Inflammatory macrophage (primary cell): Measurements from ENCODE around the gene PPP2R2C.
A peak's percentile ranks its signal among the peaks of the same experiment; 100 is the strongest.

Experiments used
- DNase-seq, 2 donors: peaks; one replicate each; pipeline ENCODE4 v3.0.0-alpha.2; 2020 to 2022

The PPP2R2C gene

GRCh38 chr4:6339818-6340445 is 132.5 kb downstream of the PPP2R2C start:
- no peak for DNase-seq

GRCh38 chr4:6338951-6339817 is 133.2 kb downstream of the PPP2R2C start:
- DNase-seq, result no peak

- no peak for DNase-seq
Measured at GRCh38 chr4:6338175-6338950, 134.1 kb downstream of the PPP2R2C start.

GRCh38 chr4:6337331-6337935 is 135.0 kb downstream of the PPP2R2C start:
- no peak for DNase-seq

- no peak for DNase-seq
Measured at GRCh38 chr4:6336166-6336565, 136.2 kb downstream of the PPP2R2C start.

GRCh38 chr4:6335040-6335590 is 137.3 kb downstream of the PPP2R2C start:
- no peak for DNase-seq

GRCh38 chr4:6334203-6334887 is 138.1 kb downstream of the PPP2R2C start:
- DNase-seq, result no peak

- DNase-seq, result peak; percentile 18 to 31
Measured at GRCh38 chr4:6333301-6334202, 138.9 kb downstream of the PPP2R2C start.

GRCh38 chr4:6332669-6333050 is 139.8 kb downstream of the PPP2R2C start:
- no peak for DNase-seq

- peak; percentile 29 to 30 for DNase-seq
Measured at GRCh38 chr4:6332042-6332668, 140.3 kb downstream of the PPP2R2C start.

GRCh38 chr4:6331468-6331867 is 140.9 kb downstream of the PPP2R2C start:
- DNase-seq, result no peak

GRCh38 chr4:6331018-6331417 is 141.4 kb downstream of the PPP2R2C start:
- peak; percentile 6 to 39 for DNase-seq

GRCh38 chr4:6330384-6330767 is 142.0 kb downstream of the PPP2R2C start:
- no peak for DNase-seq

- no peak for DNase-seq
Measured at GRCh38 chr4:6329478-6330383, 142.7 kb downstream of the PPP2R2C start.

GRCh38 chr4:6328526-6328925 is 143.9 kb downstream of the PPP2R2C start:
- DNase-seq, result no peak

GRCh38 chr4:6327220-6327917 is 145.0 kb downstream of the PPP2R2C start:
- DNase-seq, result peak; percentile 62 to 72

- DNase-seq, result no peak
Measured at GRCh38 chr4:6326312-6327060, 145.9 kb downstream of the PPP2R2C start.

- DNase-seq, result no peak
Measured at GRCh38 chr4:6325788-6326290, 146.6 kb downstream of the PPP2R2C start.
